Nephron (organoid): Measurements from ENCODE around the gene TRAK1.

Source experiments
- H3K27ac Mint-ChIP-seq, 3 experiments: 2 replicates each; pipeline ENCODE4 v1.8.0; 2020; ENCODE audit warnings: mixed read lengths in 3 of 3, mild to moderate bottlenecking in 2 of 3, moderate library complexity in 1 of 3
- H3K27me3 Mint-ChIP-seq: 2 replicates; pipeline ENCODE4 v1.8.0; 2021; ENCODE audit warnings: low read depth, mild to moderate bottlenecking, moderate library complexity, mixed read lengths
- H3K36me3 Mint-ChIP-seq: 2 replicates; pipeline ENCODE4 v1.8.0; 2020; ENCODE audit warnings: low read depth, mixed read lengths
- H3K4me1 Mint-ChIP-seq: 2 replicates; pipeline ENCODE4 v1.8.0; 2020; ENCODE audit warnings: mixed read lengths
- H3K4me3 Mint-ChIP-seq, 3 experiments: 2 replicates each; pipeline ENCODE4 v1.8.0; 2020; ENCODE audit warnings: mild to moderate bottlenecking in 3 of 3, mixed read lengths in 3 of 3, moderate library complexity in 2 of 3
- H3K9me3 Mint-ChIP-seq: 2 replicates; pipeline ENCODE4 v1.8.0; 2020; ENCODE audit warnings: mixed read lengths
- TF ChIP-seq, protein P1 (sequence below), 3 experiments: fragments of 200-600 bp; sonication (generic); IDR thresholded peaks; one replicate each; pipeline ENCODE4 v1.5.0; 2021; ENCODE audit warnings: antibody characterized with exemption in 3 of 3; ENCODE audit not compliant: unreplicated experiment in 3 of 3

TRAK1 gene

DNA sequence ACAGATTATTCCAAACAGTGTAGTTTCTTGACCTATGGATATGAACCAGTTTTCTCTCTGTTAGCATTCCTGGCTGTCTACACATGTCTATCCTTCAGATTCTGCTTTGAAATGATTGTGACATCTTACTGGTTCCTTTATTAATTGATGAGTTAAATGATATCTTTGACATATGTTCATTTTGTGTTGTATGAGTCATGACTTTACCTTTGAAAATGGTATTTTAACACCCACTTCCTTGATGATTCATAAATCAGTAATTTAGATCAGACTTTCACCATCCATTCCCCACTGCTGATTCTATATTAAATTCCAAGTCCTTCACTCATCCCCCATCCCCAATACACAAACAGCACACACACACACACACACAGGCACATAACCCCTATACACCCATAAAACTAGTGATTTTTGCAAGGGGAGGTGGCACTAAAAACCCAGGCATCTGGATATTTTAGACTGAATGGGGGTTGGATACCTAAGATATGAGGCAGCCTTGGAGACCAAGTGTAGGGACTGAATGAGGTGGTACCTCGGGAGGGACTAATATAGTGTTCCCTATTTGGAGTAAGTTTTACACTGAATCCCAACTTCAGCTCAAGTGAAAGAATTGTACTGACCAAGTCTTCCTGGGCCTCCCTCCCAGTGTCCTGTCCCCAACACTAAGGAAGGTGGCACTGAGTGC is 165.1 kb downstream of the TRAK1 start:
- Mint-ChIP-seq H3K4me3 (no peak overlapping the region), H3K9me3 (no peaks in the 10 kb centered on the region), H3K27ac (no peak overlapping the region), H3K27me3 (peaks cover 47% of the 10 kb centered on the region), H3K4me1 (no peaks in the 10 kb centered on the region), H3K36me3 (no peaks in the 10 kb centered on the region)
- TF ChIP-seq, protein P1, sequence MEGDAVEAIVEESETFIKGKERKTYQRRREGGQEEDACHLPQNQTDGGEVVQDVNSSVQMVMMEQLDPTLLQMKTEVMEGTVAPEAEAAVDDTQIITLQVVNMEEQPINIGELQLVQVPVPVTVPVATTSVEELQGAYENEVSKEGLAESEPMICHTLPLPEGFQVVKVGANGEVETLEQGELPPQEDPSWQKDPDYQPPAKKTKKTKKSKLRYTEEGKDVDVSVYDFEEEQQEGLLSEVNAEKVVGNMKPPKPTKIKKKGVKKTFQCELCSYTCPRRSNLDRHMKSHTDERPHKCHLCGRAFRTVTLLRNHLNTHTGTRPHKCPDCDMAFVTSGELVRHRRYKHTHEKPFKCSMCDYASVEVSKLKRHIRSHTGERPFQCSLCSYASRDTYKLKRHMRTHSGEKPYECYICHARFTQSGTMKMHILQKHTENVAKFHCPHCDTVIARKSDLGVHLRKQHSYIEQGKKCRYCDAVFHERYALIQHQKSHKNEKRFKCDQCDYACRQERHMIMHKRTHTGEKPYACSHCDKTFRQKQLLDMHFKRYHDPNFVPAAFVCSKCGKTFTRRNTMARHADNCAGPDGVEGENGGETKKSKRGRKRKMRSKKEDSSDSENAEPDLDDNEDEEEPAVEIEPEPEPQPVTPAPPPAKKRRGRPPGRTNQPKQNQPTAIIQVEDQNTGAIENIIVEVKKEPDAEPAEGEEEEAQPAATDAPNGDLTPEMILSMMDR (IDR thresholded peaks at IDR 0.05; ENCODE audit: unreplicated experiment in 3 of 3): no peak

DNA sequence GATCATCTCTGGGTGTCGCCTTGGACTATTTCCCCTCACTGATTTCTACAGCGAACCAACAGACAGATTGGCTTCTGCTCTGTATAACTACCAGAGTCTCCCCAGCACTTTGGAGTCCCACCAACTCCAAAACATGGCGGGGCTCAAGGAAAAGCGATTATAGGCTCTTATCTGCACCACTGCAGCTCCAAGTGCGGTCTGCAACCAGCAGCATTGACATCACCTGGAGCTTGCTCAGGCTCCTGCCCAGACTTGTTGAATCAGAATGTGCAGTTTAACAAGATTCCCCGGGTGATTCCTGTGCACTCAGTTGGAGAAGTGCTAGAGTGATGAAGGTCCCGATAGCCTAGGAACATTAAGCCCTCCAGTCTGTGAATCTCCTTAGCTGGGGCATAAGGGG is 165.8 kb downstream of the TRAK1 start:
- H3K27ac Mint-ChIP-seq: no peak overlapping the region
- no peak overlapping the region for H3K4me3 Mint-ChIP-seq
- TF ChIP-seq, protein P1 (IDR thresholded peaks at IDR 0.05; ENCODE audit: unreplicated experiment in 3 of 3): no peak
- no peaks in the 10 kb centered on the region for H3K36me3 Mint-ChIP-seq
- no peaks in the 10 kb centered on the region for H3K9me3 Mint-ChIP-seq
- no peaks in the 10 kb centered on the region for H3K4me1 Mint-ChIP-seq
- peaks cover 54% of the 10 kb centered on the region for H3K27me3 Mint-ChIP-seq

DNA sequence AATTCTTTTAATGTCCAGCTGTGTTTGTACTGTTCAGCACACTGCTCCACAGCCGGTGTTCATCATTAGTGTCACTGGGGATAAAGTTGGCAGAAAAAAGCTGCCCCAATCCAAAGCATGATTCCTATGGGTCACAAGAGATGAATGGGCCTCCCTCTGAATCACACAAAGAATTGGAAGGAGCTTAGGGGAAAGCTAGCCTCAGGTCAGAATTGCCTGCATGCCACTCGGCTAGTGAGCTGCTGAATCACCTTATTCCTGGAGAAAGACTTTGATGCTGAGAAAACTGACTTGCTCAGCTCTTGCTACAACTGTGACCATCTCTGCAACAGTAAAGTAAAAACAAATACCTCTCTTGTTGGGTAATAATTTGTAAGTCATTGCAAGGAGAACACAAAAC is 171.4 kb downstream of the TRAK1 start:
- no peak overlapping the region for H3K27ac Mint-ChIP-seq
- H3K4me1 Mint-ChIP-seq: no peaks in the 10 kb centered on the region
- TF ChIP-seq, protein P1 (IDR thresholded peaks at IDR 0.05; ENCODE audit: unreplicated experiment in 3 of 3): no peak
- peaks cover 2% of the 10 kb centered on the region for H3K9me3 Mint-ChIP-seq
- H3K27me3 Mint-ChIP-seq: peaks cover 72% of the 10 kb centered on the region
- H3K36me3 Mint-ChIP-seq: no peaks in the 10 kb centered on the region
- H3K4me3 Mint-ChIP-seq: no peak overlapping the region

DNA sequence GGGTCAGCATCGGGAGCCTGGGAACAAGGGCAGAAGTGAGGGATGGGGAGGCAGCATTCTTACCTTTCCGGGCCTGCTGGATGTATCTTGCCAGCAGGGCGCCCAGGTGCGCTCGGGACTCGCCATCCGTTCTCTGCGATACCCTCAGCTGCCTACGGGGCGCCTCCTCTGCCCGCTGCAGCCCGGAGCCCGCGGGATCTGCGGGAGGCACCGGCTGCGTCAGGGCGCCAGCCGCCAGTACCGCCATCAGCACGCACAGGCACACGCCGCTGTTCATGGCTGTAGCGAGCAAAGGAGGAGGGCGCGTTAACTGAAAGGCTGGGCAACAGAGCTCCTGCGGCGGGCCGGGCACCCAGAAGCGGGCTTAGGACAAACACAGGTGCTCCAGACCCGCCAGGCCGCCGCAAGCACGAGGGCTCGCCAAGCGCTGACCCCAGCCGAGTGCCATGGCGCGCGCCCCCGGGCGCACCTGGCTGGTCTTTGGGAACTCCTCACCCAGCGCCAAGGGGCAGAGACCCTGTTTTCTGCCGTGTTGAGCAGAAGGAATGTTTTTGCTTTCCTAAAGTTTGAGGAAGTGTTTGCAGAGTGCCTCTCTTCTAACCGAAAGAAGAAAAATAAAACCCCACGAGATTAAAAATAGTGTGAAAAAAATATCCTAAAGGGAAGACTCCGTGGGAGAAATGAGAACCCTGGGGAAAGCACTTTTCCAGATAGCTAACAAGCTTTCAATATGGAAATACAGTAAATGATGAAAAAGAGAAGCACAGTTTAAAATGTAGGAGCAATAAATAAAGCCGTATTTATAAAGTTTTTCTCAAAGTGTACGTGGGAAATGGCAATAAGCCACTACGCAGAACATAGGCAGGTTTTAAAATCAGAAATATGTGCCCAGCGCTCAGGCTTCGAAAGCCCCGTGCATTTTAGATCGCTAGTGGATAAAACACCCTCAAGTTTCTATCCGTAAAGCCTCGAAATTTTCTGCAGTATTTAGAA is 172.5 kb downstream of the TRAK1 start:
- no peak overlapping the region for H3K27ac Mint-ChIP-seq
- peaks cover 75% of the 10 kb centered on the region for H3K27me3 Mint-ChIP-seq
- H3K4me3 Mint-ChIP-seq: no peak overlapping the region
- H3K36me3 Mint-ChIP-seq: no peaks in the 10 kb centered on the region
- TF ChIP-seq, protein P1 (IDR thresholded peaks at IDR 0.05; ENCODE audit: unreplicated experiment in 3 of 3): no peak
- peaks cover 2% of the 10 kb centered on the region for H3K9me3 Mint-ChIP-seq
- no peaks in the 10 kb centered on the region for H3K4me1 Mint-ChIP-seq

DNA sequence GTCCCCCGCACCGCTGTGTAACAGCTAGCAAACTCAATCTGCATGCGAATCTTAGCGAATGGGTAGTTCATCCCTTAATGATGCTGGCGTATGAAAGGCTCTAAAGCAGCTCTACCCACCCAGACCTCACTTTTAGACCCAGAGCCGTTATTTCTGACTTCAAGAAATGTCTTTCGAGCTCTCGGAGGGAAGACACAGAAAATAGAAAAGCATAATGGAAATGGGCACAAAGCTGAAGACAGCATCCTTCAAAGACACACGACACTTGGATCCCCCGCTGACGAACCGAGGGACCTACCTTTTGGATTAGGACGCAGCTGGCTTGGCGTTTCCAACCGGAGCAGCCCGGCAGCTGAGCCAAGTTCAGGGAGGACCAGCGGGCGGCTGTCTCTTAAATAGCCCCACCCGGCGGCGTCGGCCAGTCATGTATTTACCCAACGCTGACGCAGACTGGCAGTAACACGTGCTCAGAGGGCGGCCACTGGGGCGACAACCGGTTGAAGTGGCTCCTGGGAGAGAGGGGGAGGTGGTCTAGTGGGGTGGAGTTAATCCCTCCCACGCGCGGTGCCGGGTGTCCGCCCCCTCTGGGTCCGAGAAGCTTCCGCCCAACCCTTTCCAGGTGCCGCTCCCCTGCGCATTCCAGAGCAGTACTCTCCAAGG is 173.4 kb downstream of the TRAK1 start:
- H3K4me3 Mint-ChIP-seq: no peak overlapping the region
- H3K4me1 Mint-ChIP-seq: no peaks in the 10 kb centered on the region
- peaks cover 80% of the 10 kb centered on the region for H3K27me3 Mint-ChIP-seq
- TF ChIP-seq, protein P1 (IDR thresholded peaks at IDR 0.05; ENCODE audit: unreplicated experiment in 3 of 3): no peak
- H3K36me3 Mint-ChIP-seq: no peaks in the 10 kb centered on the region
- no peak overlapping the region for H3K27ac Mint-ChIP-seq
- H3K9me3 Mint-ChIP-seq: peaks cover 2% of the 10 kb centered on the region
